Left forelimb (tissue), 1 donor: Measurements from ENCODE around the gene PGAP3.

Experiments used
- DNase-seq: peaks from one replicate; pipeline ENCODE4 v3.0.0-alpha.2; 2018; ENCODE audit warnings: low spot score

The PGAP3 gene

GRCh38 chr17:39697961-39698360 is 10.1 kb upstream of the PGAP3 start:
- no peak for DNase-seq

- DNase-seq = no peak
Measured at GRCh38 chr17:39696731-39697130, 8.9 kb upstream of the PGAP3 start.

GRCh38 chr17:39695089-39695474 is 7.2 kb upstream of the PGAP3 start:
- DNase-seq = no peak

- DNase-seq = no peak
Measured at GRCh38 chr17:39694593-39694992, 6.7 kb upstream of the PGAP3 start.

GRCh38 chr17:39688945-39689344 is 1.1 kb upstream of the PGAP3 start:
- no peak for DNase-seq

GRCh38 chr17:39688475-39688835 is 598 bp upstream of the PGAP3 start:
- no peak for DNase-seq

GRCh38 chr17:39687101-39687545 is 734 bp downstream of the PGAP3 start:
- no peak for DNase-seq

GRCh38 chr17:39684369-39685192 is 3.3 kb downstream of the PGAP3 start:
- no peak for DNase-seq

GRCh38 chr17:39683295-39683939 is 4.4 kb downstream of the PGAP3 start:
- DNase-seq = no peak

GRCh38 chr17:39679521-39680192 is 8.2 kb downstream of the PGAP3 start:
- no peak for DNase-seq

GRCh38 chr17:39678340-39679116 is 9.3 kb downstream of the PGAP3 start:
- no peak for DNase-seq

- no peak for DNase-seq
Measured at GRCh38 chr17:39677542-39678339, 10.1 kb downstream of the PGAP3 start.

GRCh38 chr17:39677072-39677471 is 10.8 kb downstream of the PGAP3 start:
- no peak for DNase-seq

GRCh38 chr17:39676198-39676819 is 11.5 kb downstream of the PGAP3 start:
- DNase-seq = no peak

GRCh38 chr17:39675390-39676082 is 12.3 kb downstream of the PGAP3 start:
- DNase-seq = no peak

- DNase-seq = no peak
Measured at GRCh38 chr17:39674702-39675389, 13.0 kb downstream of the PGAP3 start.

- DNase-seq = no peak
Measured at GRCh38 chr17:39674179-39674578, 13.7 kb downstream of the PGAP3 start.

- DNase-seq = no peak
Measured at GRCh38 chr17:39673335-39674081, 14.3 kb downstream of the PGAP3 start.
